GM12872 (cell line): ENCODE results near the gene SLC37A4.

ENCODE experiments used
- CTCF ChIP-seq: IDR thresholded peaks from 3 replicates; pipeline ENCODE4 v1.5.1; 2011; ENCODE audit warnings: low read depth, mild to moderate bottlenecking, low read length, moderate library complexity; ENCODE audit not compliant: insufficient read depth

SLC37A4 gene

GRCh38 chr11:118988280-118988679 lies 42.4 kb downstream of the SLC37A4 start:
- TF ChIP-seq CTCF = no peak

GRCh38 chr11:118984825-118985224 lies 45.9 kb downstream of the SLC37A4 start:
- TF ChIP-seq CTCF = no peak

- TF ChIP-seq CTCF = no peak
Measured at GRCh38 chr11:118980191-118980881, 50.3 kb downstream of the SLC37A4 start.

GRCh38 chr11:118979434-118979833 lies 51.2 kb downstream of the SLC37A4 start:
- TF ChIP-seq CTCF = no peak

GRCh38 chr11:118975771-118976709 lies 54.6 kb downstream of the SLC37A4 start:
- TF ChIP-seq CTCF = no peak
